GM12874 (cell line): ENCODE results near the gene THRAP3.

Experiments used
- TF ChIP-seq, protein P1 (sequence below): IDR thresholded peaks from 2 replicates; pipeline ENCODE4 v1.5.1; 2011; ENCODE audit warnings: low read depth, mild to moderate bottlenecking, control low read depth, low read length, moderate library complexity; ENCODE audit not compliant: insufficient read depth

THRAP3 gene

GRCh38 chr1:36232212-36233095, 8.2 kb downstream of the THRAP3 start:
- TF ChIP-seq, protein P1, sequence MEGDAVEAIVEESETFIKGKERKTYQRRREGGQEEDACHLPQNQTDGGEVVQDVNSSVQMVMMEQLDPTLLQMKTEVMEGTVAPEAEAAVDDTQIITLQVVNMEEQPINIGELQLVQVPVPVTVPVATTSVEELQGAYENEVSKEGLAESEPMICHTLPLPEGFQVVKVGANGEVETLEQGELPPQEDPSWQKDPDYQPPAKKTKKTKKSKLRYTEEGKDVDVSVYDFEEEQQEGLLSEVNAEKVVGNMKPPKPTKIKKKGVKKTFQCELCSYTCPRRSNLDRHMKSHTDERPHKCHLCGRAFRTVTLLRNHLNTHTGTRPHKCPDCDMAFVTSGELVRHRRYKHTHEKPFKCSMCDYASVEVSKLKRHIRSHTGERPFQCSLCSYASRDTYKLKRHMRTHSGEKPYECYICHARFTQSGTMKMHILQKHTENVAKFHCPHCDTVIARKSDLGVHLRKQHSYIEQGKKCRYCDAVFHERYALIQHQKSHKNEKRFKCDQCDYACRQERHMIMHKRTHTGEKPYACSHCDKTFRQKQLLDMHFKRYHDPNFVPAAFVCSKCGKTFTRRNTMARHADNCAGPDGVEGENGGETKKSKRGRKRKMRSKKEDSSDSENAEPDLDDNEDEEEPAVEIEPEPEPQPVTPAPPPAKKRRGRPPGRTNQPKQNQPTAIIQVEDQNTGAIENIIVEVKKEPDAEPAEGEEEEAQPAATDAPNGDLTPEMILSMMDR, result no peak

DNA sequence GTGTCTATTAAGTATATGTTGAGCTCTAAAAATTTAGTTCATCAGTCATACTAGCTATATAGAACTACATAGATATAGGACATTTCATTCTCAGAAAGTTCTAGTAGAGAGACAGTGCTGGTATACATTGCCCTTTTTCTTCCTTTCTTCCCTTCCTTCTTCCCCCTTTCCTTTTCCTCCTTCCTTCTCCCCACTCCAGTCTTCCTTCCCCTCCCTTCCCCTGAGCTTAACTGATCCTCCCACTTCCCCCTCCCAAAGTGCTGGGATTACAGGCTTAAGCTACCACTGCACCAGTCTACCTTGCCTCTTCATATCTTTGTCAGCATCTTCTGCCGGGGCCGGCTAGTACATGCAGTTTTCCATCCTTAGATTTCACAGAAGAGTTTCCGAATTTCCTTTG, 12.1 kb downstream of the THRAP3 start:
- TF ChIP-seq, protein P1, result no peak

DNA sequence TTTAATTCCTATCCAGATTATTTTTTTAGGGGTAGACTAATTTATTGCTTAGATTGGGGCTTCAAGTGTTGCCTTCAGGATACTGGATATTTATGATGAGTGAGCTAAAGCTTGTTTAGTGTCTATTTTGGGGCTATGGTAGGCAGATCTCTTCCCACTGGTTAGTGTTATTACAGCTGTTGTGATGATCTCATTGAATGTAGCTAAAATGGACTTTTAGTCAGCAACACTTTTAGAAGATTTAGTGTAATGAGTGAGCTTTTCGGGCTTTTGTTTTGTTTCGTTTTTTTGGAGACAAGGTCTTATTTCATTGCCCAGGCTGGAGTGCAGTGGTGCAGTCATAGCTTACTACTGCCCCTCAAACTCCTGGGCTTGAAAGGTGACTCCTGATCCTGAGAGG, 14.2 kb downstream of the THRAP3 start:
- TF ChIP-seq, protein P1, result no peak

DNA sequence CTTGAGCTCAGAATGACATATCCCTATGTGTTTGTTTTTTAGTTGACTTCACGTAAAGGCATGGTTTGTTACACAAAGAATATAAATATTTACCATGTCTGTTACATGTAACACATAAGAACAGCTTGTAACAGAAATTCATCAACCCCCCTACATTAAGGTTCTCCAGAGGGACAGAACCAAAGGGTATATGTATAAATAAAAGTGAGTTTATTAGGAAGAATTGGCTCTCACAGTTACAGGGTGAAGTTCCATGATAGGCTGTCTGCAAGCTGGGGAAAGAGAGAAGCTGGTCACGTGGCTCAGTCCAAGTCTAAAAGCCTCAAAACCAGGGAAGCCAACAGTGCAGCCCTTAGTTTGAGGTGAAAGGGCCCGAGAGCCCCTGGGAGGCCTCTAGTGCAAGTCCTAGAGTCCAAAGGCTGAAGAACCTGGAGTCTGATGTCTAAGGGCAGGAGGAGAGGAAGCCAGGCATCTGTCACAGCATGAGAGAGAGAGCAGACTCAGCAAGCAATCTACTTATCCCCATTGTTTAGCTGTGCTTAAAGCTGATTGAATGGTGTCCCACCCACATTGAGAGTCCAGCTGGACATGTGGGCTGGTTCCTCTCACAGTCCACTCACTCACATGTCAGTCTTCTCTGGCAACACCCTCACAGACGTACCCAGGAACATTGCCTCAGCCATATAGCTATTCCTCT, 15.8 kb downstream of the THRAP3 start:
- TF ChIP-seq, protein P1, result no peak

- TF ChIP-seq, protein P1, result no peak
Measured at GRCh38 chr1:36247538-36247937, 23.3 kb downstream of the THRAP3 start.

- TF ChIP-seq, protein P1, result no peak
Measured at GRCh38 chr1:36248250-36248894, 24.1 kb downstream of the THRAP3 start.
